CD4-positive, alpha-beta T cell treated with Interleukin-4 for 4 hours (primary cell): Measurements from ENCODE around the gene ZNF813.
"Not testable (repeated sequence)": the region's sequence is repeated elsewhere in the genome, so short reads cannot be mapped to it uniquely, and the experiment has no call there.

Source experiments
- DNase-seq: peaks from one replicate; pipeline ENCODE4 v3.0.0-alpha.2; 2020

ZNF813 gene

DNA sequence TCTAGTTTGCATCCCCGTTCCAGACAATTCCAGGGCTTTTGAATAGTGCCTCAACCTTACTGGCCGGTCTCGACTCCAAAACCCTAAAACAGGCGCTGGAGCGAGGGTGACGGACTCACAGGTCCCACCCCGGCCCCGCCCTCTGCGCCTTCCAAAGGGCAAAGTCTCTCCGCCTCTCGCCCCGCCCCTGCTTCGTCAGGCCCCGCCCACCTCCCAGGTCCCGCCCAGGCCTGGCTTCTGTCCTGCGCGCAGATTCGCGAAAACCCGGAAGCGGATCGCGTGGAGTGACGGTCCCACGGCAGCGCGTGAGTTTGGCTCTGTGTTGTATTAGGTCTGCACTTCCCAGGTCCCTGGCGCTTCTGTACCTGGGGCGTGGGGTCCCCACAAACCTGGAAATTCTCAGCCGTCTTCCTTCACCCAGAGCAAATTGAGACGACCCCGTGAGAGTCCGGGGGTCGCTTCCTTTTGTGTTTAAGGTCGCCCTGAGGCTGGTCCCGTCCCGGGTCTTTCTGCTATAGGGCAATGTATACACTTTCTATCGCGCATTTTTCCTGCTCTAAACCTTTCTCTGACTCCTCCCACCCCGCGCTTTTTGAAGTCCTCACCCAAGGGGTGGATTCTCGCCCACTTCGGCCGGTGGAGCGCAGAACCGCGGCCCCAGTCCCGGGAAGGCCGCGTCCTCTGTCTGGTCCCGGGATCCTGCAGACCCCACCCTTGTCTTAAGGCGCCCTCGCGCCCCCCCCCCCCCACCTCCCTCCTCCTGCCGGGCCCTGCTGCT lies at the start of gene ZNF813:
ZNF813 (plus strand) TSS at position 249 of the 778 bp plus-strand sequence. CDS start 16,090 bp downstream, outside the sequence.
- peak; percentile 92 for DNase-seq

DNA sequence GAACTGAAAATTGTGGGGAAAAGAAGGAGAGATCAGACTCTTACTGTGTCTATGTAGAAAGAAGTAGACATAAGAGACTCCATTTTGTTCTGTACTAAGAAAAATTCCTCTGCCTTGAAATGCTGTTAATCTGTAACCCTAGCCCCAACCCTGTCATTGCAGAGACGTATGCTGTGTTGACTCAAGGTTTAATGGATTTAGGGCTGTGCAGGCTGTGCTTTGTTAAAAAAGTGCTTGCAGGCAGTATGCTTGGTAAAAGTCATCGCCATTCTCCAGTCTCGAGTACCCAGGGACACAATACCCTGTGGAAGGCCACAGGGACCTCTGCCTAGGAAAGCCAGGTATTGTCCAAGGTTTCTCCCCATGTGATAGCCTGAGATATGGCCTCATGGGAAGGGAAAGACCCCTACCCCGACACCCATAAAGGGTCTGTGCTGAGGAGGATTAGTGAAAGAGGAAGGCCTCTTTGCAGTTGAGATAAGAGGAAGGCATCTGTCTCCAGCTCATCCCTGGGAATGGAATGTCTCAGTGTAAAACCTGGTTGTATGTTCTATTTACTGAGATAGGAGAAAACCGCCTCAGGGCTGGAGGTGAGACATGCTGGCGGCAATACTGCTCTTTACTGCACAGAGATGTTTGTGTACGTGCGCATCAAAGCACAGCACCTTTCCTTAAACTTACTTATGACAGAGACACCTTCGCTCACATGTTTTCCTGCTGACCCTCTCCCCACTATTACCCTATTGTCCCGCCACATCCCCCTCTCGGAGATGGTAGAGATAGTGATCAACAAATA lies 46.8 kb upstream of the ZNF813 start:
- DNase-seq, result not testable (repeated sequence)

DNA sequence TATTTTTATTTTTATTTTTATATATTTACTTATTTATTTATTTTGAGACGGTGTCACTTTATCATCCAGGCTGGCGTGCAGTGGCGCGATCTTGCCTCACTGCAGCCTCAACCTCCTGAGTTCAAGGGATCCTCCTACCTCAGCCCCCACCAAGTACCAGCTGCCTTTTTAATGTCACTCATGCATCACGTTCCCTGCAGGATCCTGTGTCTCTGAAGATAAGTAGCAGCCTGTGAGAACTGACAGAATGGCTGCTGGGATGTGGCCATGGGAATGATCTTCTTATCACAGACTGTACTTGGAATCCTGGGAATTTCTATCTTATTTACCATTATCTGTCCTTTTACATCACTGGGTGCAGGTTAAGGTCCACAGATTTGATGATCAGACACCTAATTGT lies 45.0 kb upstream of the ZNF813 start:
- no peak for DNase-seq

DNA sequence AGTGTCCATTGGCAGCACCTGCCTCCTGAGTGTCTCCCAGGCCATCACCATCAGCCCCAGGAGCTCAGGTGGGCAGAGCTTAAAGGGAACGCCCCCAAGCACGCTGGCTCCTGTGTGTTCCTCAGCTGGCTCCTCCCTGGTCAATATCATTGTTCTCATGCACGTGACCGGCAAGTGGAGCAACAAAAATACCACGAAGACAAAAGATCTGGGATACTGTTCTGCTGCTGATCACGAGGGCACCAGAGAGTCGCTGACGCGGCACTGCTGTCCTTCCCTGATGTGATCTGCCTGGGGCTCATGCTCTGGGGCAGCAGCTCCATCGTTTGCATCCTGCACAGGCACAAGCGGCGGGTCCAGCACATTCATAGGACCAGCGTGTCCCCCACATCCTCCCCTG lies 44.5 kb upstream of the ZNF813 start:
- DNase-seq, result not testable (repeated sequence)

DNA sequence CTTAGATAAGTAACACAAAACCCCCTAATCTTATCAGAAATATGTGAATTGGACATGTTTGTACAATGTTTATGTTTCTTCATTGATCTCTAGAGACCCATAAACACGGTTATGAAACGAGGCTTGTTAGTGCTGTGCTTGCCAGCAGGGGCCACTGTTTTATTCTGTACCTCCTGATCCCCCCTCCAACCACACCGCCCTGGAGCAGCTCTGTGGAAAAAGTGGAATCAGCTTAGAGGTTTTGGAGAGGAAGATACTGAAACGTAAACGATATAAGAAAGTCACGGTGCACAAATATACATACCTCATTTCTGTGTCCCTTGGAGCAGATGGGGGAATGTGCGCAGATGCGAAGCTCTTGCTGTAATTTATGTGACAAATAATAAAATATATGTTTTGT lies 43.9 kb upstream of the ZNF813 start:
- DNase-seq, result not testable (repeated sequence)

DNA sequence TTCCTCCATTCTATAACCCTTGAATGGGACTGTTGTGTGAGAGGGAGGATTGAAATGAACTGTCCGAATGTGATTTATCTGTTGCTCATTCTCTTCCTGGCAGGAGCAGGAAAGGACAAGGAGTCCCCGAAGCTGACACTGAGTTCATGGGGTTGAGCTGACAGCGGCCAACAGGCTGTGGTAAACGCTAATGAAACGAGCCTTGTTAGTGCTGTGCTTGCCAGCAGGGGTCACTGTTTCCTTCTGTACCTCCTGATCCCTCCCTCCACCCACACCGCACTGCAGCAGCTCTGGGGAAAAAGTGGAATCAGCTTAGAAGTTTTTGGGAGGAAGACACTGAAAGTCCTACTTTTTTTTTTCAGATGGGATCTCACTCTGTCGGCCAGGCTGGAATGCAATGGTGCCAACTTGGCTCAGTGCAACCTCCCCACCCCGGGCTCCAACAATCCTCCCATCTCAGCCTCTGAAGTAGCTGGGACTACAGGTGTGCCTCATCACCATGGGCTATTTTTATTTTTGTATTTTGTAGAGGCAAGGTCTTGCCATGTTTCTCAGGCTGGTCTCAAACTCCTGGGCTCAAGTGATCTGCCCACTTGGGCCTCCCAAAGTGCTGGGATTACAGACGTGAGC lies 42.5 kb upstream of the ZNF813 start:
- DNase-seq, result peak; percentile 64

DNA sequence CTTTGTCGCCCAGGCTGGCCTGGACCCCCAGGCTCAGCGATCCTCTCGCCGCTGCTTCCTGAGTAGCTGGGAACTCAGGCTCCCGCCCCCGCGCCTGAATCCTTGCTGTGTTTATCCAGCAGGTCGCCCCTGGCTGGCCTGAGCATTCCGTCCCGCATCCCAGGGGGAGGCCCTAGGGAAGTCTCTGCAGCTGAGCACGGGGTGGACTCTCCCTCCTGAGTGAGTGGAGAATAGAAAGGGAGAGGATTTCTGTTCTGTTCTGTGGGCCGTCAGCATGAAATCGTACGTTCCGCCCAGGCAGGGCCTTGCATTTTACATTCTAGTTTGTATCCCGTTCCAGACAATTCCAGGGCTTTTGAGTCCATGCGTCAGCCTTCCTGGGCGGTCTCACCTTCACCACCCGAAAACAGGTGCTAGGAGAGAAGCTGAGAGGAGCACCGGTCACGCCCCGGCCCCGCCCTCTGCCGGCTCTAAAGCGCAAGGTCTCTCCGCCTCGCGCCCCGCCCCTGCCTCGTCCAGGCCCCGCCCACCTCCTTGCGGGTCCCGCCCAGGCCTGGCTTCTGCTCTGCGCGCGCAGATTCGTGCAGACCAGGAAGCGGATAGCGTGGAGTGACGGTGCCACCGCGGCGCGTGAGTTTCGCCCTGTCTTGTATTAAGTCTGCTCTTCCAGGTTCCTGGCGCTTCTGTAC lies 36.0 kb upstream of the ZNF813 start, which contains the start of gene ZNF761:
ZNF761 (plus strand) TSS at position 586 of the 689 bp plus-strand sequence. CDS start 15,285 bp downstream, outside the sequence.
- DNase-seq, result peak; percentile 93

DNA sequence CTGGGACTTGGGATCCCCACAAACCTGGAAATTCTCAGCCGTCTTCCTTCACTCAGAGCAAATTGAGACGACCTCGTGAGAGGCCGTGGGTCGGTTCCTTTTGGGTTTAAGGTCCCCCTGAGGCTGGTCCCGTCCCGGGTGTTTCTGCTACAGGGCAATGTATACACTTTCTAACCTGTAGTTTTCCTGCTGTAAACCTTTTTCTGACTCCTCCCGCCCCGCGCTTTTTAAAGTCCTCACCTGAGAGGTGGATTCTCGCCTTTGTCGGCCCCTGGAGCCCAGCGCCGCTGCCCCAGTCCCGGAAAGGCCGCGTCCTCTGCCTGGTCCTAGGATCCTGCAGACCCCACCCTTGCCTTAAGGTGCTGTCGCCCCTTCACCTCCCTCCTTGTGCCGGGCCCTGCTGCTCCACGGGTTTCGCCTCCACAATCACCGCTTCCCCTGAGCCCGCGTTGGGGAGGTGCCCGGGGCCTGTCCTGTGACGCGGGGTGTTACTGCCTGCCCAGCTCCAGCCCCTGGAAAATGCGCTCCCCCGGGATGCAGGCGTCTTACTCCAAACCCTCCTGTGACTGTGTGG lies 35.4 kb upstream of the ZNF813 start:
- no peak for DNase-seq

DNA sequence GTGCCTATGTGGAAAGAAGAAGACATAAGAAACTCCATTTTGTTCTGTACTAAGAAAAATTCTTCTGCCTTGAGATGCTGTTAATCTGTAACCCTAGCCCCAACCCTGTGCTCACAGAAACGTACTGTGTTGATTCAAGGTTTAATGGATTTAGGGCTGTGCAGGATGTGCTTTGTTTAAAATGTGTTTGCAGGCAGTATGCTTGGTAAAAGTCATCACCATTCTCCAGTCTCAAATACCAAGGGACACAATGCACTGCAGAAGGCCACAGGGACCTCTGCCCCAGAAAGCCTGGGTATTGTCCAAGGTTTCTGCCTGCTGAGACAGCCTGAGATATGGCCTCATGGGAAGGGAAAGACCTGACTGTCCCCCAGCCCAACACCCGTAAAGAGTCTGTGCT lies 23.7 kb upstream of the ZNF813 start:
- not testable (repeated sequence) for DNase-seq

DNA sequence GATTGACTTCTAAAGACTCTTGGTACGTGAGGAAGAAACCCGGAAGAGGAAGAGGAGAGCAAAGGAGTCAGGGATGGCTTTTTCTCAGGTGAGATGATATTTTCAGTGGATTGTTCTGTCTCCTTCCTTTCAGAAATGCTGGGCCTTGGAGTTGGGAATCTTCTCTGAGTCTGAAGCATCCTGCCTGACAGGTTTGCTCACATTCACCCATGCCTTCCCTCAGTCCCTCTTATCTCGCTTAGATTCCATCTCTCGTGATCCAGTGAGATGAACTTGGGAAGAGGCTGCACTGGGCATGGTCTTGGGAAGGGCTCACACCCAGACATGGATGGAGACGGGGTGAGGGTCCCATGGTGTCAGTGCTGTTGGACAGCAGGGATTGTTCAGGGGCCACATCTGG lies 20.3 kb upstream of the ZNF813 start:
- not testable (repeated sequence) for DNase-seq

DNA sequence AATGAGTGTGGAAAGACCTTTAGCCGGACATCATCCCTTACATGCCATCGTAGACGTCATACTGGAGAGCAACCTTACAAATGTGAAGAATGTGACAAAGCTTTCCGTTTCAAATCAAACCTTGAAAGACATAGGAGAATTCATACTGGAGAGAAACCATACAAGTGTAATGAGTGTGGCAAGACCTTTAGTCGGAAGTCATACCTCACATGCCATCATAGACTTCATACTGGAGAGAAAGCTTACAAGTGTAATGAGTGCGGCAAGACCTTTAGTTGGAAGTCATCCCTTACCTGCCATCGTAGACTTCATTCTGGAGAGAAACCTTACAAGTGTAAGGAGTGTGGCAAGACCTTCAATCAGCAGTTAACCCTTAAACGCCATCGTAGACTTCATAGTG lies 11.7 kb upstream of the ZNF813 start:
- no peak for DNase-seq

DNA sequence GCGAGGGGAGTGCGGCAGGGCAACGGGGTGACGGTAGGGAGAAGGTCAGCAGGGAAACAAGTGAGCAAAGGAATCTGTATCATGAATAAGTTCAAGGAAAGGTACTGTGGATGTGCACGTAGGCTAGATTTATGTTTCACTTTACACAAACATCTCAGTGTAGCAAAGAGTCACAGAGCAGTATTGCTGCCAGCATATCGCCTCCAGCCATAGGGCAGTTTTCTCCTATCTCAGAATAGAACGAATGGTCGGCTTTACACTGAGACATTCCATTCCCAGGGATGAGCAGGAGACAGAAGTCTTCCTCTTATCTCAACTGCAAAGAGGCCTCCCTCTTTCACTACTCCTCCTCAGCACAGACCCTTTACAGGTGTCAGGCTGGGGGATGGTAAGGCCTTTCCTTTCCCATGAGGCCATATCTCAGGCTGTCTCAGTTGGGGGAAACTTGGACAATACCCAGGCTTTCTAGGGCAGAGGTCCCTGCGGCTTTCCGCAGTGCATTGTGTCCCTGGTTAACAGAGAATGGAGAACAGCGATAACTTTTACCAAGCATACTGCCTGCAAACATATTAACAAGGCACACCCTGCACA lies 7.3 kb upstream of the ZNF813 start:
- DNase-seq, result not testable (repeated sequence)

DNA sequence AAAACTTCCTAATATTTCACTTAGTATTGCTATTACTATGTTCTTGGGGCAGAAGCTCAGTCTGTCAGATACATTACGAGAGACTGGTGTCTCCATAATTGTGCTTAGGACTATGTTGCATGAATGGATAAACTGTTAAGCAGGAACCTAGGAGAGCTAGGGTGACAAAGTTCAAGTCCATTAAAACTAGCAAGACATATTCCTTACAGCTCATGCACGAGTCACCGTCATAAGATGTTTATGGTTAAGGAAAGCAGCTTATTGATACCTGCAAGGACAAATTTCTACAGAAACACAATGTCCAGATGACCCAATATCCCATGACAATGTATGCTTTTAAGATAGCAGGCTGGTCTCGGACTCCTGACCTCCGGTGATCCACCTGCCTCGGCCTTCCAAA lies 5.7 kb upstream of the ZNF813 start:
- DNase-seq, result no peak

DNA sequence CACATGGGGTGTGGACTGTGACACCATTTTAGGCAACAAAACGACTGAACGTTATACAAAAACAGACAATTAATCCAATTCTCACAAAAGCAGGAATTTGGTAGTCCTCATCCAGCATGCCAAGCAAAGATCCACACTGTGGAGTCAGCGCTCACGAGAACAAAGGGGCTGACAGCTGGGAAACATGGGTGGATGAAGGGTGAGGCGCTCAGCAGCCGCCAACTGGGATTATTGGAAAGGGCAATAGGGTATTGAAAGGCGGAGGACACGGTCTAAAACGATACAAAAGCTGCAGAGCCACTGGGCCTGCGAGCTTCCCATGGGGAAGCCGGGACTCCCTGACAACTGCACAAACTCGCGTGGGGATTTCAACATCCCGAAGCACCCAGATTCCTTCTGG lies 4.7 kb upstream of the ZNF813 start:
- no peak for DNase-seq

DNA sequence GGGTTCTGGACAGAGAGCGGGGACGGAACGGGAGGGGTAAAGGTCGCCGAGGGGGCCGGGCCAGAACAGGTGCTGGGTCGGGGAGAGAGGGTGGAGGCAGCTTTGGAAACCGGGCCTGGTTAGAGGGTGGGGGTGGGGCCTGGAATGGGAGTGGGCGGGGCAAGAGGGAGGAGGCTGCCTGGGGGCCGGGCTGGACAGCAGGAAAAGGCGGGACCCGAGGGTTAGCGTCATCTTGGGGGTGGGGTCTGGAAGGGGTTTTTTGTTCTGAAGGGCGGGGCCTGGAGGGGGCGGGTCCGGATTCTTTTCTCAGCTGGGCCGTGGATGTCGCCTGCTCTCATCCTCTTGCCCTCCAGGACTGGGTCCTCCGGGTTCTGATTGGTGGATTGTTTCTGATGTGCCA lies 4.3 kb upstream of the ZNF813 start:
- DNase-seq, result no peak

DNA sequence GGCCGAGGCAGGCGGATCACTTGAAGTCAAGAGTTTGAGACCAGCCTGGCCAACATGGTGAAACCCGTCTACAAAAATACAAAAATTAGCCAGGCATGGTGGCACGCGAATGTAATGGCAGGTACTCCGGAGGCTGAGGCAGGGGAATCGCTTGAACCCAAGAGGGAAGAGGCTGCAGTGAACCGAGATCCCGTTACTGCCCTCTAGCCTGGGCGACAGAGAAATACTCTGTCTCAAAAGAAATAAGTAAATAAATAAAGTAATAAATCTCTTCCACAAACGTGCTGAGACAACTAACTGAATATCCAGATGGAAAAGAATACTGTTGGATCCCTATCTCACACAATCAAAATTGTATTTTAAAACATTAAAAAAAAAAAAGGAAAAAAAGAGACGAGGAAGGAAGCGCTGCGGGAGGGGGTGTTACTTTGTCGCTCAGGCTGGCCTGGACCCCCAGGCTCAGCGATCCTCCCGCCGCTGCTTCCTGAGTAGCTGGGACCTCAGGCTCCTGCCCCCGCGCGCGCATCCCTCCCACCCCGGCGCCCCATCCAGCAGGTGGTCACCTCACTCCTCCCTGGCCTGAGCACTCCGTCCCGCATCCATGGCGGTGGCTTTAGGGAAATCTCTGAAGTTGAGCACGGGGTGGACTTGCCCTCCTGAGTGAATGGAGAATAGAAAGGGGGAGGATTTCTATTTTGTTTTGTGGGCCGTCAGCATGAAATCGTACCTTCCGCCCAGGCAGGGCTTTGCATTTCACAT lies 628 bp upstream of the ZNF813 start:
- no peak for DNase-seq

DNA sequence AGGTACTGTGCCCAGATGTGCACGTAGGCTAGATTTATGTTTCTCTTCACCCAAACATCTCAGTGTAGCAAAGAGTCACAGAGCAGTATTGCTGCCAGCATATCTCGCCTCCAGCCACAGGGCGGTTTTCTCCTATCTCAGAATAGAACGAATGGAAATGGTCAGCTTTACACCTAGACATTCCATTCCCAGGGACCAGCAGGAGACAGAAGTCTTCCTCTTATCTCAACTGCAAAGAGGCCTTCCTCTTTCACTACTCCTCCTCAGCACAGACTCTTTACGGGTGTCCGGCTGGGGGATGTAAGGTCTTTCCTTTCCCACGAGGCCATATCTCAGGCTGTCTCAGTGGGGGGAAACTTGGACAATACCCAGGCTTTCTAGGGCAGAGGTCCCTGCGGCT lies 1.1 kb downstream of the ZNF813 start:
- DNase-seq, result not testable (repeated sequence)

DNA sequence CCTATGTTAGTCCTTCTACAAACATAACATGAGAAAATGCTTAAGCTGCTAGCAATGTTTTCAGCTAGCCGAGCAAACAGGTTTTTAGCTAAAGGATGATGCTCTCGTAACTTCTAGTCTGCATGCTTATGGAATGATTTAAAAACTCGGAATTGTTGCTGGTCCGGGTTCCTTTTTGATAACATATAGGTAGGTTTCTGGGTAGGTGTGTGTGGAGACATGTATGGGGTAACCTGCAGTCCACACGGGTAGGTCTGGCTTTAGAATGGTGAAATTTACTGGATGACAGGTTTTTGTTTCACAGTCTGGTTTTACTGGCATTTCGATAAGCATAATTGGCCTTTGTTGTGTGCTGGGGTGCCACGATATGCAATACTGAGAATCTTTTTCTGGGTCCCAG lies 4.4 kb downstream of the ZNF813 start:
- no peak for DNase-seq

DNA sequence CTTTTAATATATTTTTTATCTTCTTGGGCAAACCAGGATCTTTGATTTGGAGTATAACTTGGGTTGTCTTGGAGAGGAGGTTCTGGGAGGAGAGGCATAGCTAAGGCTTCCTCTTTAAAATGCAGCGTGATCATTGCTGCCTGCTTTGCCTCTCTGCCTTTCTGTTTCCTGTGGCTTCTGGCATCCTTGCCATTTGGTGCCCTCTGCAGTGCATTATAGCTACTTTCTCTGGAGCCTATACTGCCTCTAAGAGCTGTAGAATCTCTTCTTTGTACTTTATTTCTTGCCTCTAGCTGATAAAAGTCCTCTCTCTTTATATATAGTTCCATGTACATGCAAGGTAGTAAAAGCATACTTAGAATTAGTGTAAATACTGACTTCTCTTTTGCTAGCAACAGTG lies 7.3 kb downstream of the ZNF813 start:
- DNase-seq, result not testable (repeated sequence)

DNA sequence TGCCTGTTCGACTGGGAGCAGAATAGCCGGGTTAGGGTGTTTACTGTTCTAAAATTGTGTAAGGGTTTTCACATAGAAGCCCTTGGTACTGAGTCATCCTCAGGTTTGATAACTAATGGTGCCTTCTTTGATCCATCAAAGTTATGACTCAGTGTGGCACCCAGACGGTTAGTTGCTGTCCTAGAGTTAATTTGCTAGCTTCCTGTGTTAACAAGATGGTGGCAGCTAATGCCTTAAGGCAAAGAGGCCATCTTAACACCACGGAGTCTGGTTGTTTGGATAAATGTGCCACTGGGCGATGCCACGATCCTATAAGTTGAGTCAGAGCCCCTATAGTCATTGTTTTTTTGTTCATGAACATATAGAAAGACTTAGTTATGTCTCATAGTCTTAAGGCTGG lies 7.9 kb downstream of the ZNF813 start:
- DNase-seq, result not testable (repeated sequence)

DNA sequence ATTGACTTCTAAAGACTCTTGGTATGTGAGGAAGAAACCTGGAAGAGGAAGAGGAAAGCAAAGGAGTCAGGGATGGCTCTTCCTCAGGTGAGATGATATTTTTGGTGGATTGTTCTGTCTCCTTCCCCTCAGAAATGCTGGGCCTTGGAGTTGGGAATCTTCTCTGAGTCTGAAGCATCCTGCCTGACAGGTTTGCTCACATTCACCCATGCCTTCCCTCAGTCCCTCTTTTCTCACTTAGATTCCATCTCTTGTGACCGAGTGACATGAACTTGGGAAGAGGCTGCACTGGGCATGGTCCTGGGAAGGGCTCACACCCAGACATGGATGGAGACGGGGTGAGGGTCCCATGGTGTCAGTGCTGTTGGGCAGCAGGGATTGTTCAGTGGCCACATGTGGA lies 16.2 kb downstream of the ZNF813 start:
- not testable (repeated sequence) for DNase-seq
